Neural progenitor cell (in vitro differentiated cells): ENCODE measurements around the gene GAP43.

ENCODE experiments used
- EZH2 ChIP-seq: fragments of 200-600 bp; sonication (generic); IDR thresholded peaks from 2 replicates; pipeline ENCODE4 v1.6.1; 2017; ENCODE audit warnings: antibody characterized with exemption, mild to moderate bottlenecking, moderate library complexity
- TF ChIP-seq, protein P1 (sequence below): fragments of 200-600 bp; sonication (generic); IDR thresholded peaks from 2 replicates; pipeline ENCODE4 v1.5.1; 2017; ENCODE audit warnings: antibody characterized with exemption, mild to moderate bottlenecking

- TF ChIP-seq, protein P1, sequence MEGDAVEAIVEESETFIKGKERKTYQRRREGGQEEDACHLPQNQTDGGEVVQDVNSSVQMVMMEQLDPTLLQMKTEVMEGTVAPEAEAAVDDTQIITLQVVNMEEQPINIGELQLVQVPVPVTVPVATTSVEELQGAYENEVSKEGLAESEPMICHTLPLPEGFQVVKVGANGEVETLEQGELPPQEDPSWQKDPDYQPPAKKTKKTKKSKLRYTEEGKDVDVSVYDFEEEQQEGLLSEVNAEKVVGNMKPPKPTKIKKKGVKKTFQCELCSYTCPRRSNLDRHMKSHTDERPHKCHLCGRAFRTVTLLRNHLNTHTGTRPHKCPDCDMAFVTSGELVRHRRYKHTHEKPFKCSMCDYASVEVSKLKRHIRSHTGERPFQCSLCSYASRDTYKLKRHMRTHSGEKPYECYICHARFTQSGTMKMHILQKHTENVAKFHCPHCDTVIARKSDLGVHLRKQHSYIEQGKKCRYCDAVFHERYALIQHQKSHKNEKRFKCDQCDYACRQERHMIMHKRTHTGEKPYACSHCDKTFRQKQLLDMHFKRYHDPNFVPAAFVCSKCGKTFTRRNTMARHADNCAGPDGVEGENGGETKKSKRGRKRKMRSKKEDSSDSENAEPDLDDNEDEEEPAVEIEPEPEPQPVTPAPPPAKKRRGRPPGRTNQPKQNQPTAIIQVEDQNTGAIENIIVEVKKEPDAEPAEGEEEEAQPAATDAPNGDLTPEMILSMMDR, result no peak
- TF ChIP-seq EZH2, result no peak
Measured at GRCh38 chr3:115602194-115602593, 21.1 kb upstream of the GAP43 start.
